H9 (cell line): Measurements from ENCODE around the gene HOXA9. TPM values are rescaled to one million over a fixed set of nuclear protein-coding genes. Genes with fewer than 3 reads are reported as not detected.

Source experiments
- DNase-seq: peaks from one replicate; pipeline ENCODE4 v3.0.0-alpha.2; 2017
- H2AFZ ChIP-seq: one replicate; pipeline ENCODE4 v1.6.1; 2013; ENCODE audit warnings: mild to moderate bottlenecking, low read length, control low read depth, moderate library complexity
- H2AK5ac ChIP-seq: 2 replicates; pipeline ENCODE4 v1.6.1; 2013; ENCODE audit warnings: low read length, control low read depth, mixed read lengths; ENCODE audit not compliant: insufficient read length
- H2BK120ac ChIP-seq: one replicate; pipeline ENCODE4 v1.6.1; 2013; ENCODE audit warnings: low read depth, mild to moderate bottlenecking, low read length, control low read depth, inconsistent platforms; ENCODE audit not compliant: poor library complexity, severe bottlenecking
- H2BK12ac ChIP-seq: 2 replicates; pipeline ENCODE4 v1.6.1; 2013; ENCODE audit warnings: low read length, control low read depth, mixed read lengths, low read depth; ENCODE audit not compliant: insufficient read length
- H2BK15ac ChIP-seq: 2 replicates; pipeline ENCODE4 v1.6.1; 2013; ENCODE audit warnings: low read depth, low read length, control low read depth
- H2BK20ac ChIP-seq: one replicate; pipeline ENCODE4 v1.6.1; 2013; ENCODE audit warnings: low read depth, mild to moderate bottlenecking, low read length, control low read depth, inconsistent platforms; ENCODE audit not compliant: poor library complexity, severe bottlenecking
- H2BK5ac ChIP-seq: 2 replicates; pipeline ENCODE4 v1.6.1; 2013; ENCODE audit warnings: low read length, control low read depth, mixed read lengths; ENCODE audit not compliant: insufficient read length
- H3K14ac ChIP-seq: 2 replicates; pipeline ENCODE4 v1.6.1; 2013; ENCODE audit warnings: low read length, control low read depth; ENCODE audit not compliant: insufficient read depth
- H3K18ac ChIP-seq: 2 replicates; pipeline ENCODE4 v1.6.1; 2013; ENCODE audit warnings: low read depth, mild to moderate bottlenecking, mixed read lengths, low read length, control low read depth; ENCODE audit not compliant: insufficient read length
- H3K23ac ChIP-seq: 2 replicates; pipeline ENCODE4 v1.6.1; 2013; ENCODE audit warnings: low read length, control low read depth, mixed read lengths, low read depth; ENCODE audit not compliant: insufficient read length
- H3K23me2 ChIP-seq: 2 replicates; pipeline ENCODE4 v1.6.1; 2013; ENCODE audit warnings: low read depth, mild to moderate bottlenecking, mixed read lengths, low read length, control low read depth; ENCODE audit not compliant: insufficient read length, poor library complexity, severe bottlenecking
- H3K27ac ChIP-seq: 2 replicates; pipeline ENCODE4 v1.5.1; 2013; ENCODE audit warnings: low read length, control low read depth, mixed read lengths, low read depth; ENCODE audit not compliant: insufficient read length
- H3K27me3 ChIP-seq: 2 replicates; pipeline ENCODE4 v1.6.1; 2013; ENCODE audit warnings: low read length, control low read depth, inconsistent platforms; ENCODE audit not compliant: insufficient read depth
- H3K4ac ChIP-seq: 2 replicates; pipeline ENCODE4 v1.6.1; 2013; ENCODE audit warnings: low read depth, mild to moderate bottlenecking, control low read depth, inconsistent platforms, low read length, moderate library complexity
- H3K4me1 ChIP-seq: 2 replicates; pipeline ENCODE4 v1.6.1; 2013; ENCODE audit warnings: low read length, control low read depth, inconsistent platforms; ENCODE audit not compliant: insufficient read depth
- H3K4me2 ChIP-seq: 2 replicates; pipeline ENCODE4 v1.6.1; 2013; ENCODE audit warnings: low read length, control low read depth, mixed read lengths; ENCODE audit not compliant: insufficient read length, insufficient read depth
- H3K56ac ChIP-seq: 2 replicates; pipeline ENCODE4 v1.6.1; 2013; ENCODE audit warnings: low read depth, mild to moderate bottlenecking, mixed read lengths, low read length, control low read depth; ENCODE audit not compliant: insufficient read length
- H3K79me1 ChIP-seq: 2 replicates; pipeline ENCODE4 v1.6.1; 2013; ENCODE audit warnings: low read depth, mild to moderate bottlenecking, moderate library complexity, low read length, control low read depth, inconsistent platforms; ENCODE audit not compliant: insufficient read depth, poor library complexity, severe bottlenecking
- H3K79me2 ChIP-seq: 2 replicates; pipeline ENCODE4 v1.6.1; 2013; ENCODE audit warnings: low read length, control low read depth, inconsistent platforms; ENCODE audit not compliant: insufficient read depth
- H3K9ac ChIP-seq: 2 replicates; pipeline ENCODE4 v1.6.1; 2013; ENCODE audit warnings: low read length, control low read depth, mixed read lengths; ENCODE audit not compliant: insufficient read length; ENCODE audit errors: extremely low read depth
- H3K9me3 ChIP-seq: one replicate; pipeline ENCODE4 v1.6.1; 2013; ENCODE audit warnings: low read depth, low read length, inconsistent platforms; ENCODE audit not compliant: control insufficient read depth
- H3T11ph ChIP-seq: one replicate; pipeline ENCODE4 v1.6.1; 2013; ENCODE audit warnings: mild to moderate bottlenecking, low read length, control low read depth, inconsistent platforms
- H4K20me1 ChIP-seq: one replicate; pipeline ENCODE4 v1.6.1; 2013; ENCODE audit not compliant: control insufficient read depth, insufficient read length, insufficient read depth
- H4K5ac ChIP-seq: 2 replicates; pipeline ENCODE4 v1.6.1; 2013; ENCODE audit warnings: low read depth, mild to moderate bottlenecking, mixed read lengths, low read length, control low read depth; ENCODE audit not compliant: insufficient read length
- H4K8ac ChIP-seq: replicated peaks from 2 replicates; pipeline ENCODE4 v1.6.1; 2013; ENCODE audit warnings: low read length, control low read depth, mixed read lengths, low read depth; ENCODE audit not compliant: insufficient read length
- H4K91ac ChIP-seq: 2 replicates; pipeline ENCODE4 v1.6.1; 2013; ENCODE audit warnings: low read depth, mild to moderate bottlenecking, moderate library complexity, mixed read lengths, low read length, control low read depth; ENCODE audit not compliant: insufficient read length
- H3K27ac Mint-ChIP-seq, 3 experiments: 2 replicates in 2 of 3; 3 replicates in 1 of 3; pipeline ENCODE4 v1.8.0; 2020 to 2021; ENCODE audit warnings: mixed read lengths in 3 of 3, mild to moderate bottlenecking in 1 of 3, moderate library complexity in 1 of 3
- H3K27me3 Mint-ChIP-seq: 2 replicates; pipeline ENCODE4 v1.8.0; 2021; ENCODE audit warnings: low read depth, mild to moderate bottlenecking, moderate library complexity, mixed read lengths
- H3K36me3 Mint-ChIP-seq, 3 experiments: 2 replicates in 2 of 3; 3 replicates in 1 of 3; pipeline ENCODE4 v1.8.0; 2020 to 2021; ENCODE audit warnings: low read depth in 3 of 3, mixed read lengths in 3 of 3; ENCODE audit not compliant: insufficient read depth in 1 of 3
- H3K4me1 Mint-ChIP-seq, 2 experiments: 2 replicates each; pipeline ENCODE4 v1.8.0; 2020; ENCODE audit warnings: mixed read lengths in 2 of 2
- H3K4me3 Mint-ChIP-seq, 2 experiments: 2 replicates in 1 of 2; 3 replicates in 1 of 2; pipeline ENCODE4 v1.8.0; 2020 to 2021; ENCODE audit warnings: mild to moderate bottlenecking in 2 of 2, mixed read lengths in 2 of 2, moderate library complexity in 1 of 2
- H3K9me3 Mint-ChIP-seq, 2 experiments: 2 replicates in 1 of 2; 3 replicates in 1 of 2; pipeline ENCODE4 v1.8.0; 2020; ENCODE audit warnings: mild to moderate bottlenecking in 2 of 2, mixed read lengths in 2 of 2, moderate library complexity in 1 of 2
- CTCF ChIP-seq: fragments of 200-600 bp; sonication (generic); conservative IDR thresholded peaks from 3 replicates; pipeline ENCODE4 v1.8.0; 2021; ENCODE audit warnings: antibody characterized with exemption, mild to moderate bottlenecking
- WGBS: extraction: QIAGEN DNeasy Blood & Tissue Kit; methylation state at CpG from one replicate; pipeline ENCODE4 v1.1.7; 2013; ENCODE audit warnings: missing lambda C conversion rate, low lambda C conversion rate, mixed read lengths; ENCODE audit not compliant: insufficient read length; ENCODE audit errors: extremely low coverage; 5-methylcytosine and 5-hydroxymethylcytosine counted together
- total RNA-seq: library from RNA; stranded (reverse); gene quantifications from 2 replicates; pipeline ENCODE4 v1.2.1, GENCODE V29; 2021

HOXA9 gene
- total RNA-seq, 1 experiment from 2014 or later: not detected

DNA sequence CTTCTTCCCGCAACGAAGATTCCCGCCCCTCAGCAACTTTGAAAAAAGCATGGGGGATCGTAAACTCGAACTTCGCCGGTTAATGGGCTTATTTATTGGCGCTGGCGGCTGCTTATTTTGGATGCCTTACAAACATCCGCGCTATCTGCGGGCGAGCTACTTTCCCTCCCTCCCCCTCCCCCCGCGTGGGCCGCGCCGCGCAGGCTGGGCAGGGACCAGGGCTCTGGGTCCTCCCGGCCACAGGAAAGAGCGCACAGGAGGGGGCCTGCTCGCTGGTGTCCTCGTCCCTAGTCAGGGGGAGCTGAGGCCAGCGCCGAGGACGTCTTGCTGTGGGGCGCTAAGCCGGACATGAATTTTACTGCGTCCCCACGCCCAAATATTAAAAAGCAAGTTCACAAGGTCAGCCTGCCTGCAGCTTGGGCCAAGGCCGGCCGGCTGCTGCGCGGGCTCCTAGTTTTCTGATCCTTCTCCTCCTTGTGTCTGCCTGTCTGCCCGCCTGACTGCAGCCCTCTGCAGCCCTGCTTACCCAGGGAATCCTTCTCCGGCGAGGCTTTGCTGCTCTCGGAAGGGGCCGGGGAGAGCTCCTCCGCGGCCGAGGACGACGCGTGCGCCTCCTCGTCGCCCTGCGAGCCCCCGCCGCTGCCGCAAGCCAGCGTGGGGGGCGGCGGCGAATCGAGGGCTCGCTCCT, 7.6 kb upstream of the HOXA9 start:
- Histone ChIP-seq H3K79me1 (no peaks in the 10 kb centered on the region), H3K23me2 (no peaks in the 10 kb centered on the region), H3K9me3 (no peaks in the 10 kb centered on the region), H4K5ac (no peak overlapping the region), H2BK120ac (no peak overlapping the region), H4K8ac (no peak overlapping the region), H3T11ph (no peak overlapping the region), H4K91ac (no peak overlapping the region), H3K4ac (no peak overlapping the region), H2BK20ac (no peak overlapping the region), H3K27ac (no peak overlapping the region), H3K56ac (no peak overlapping the region), H3K23ac (no peak overlapping the region), H3K27me3 (peaks cover 97% of the 10 kb centered on the region), H3K4me1 (no peaks in the 10 kb centered on the region), H2BK5ac (no peak overlapping the region), H3K14ac (no peak overlapping the region), H3K4me2 (no peak overlapping the region), H3K18ac (no peak overlapping the region), H2AFZ (no peak overlapping the region), H2AK5ac (no peak overlapping the region), H3K79me2 (no peaks in the 10 kb centered on the region), H3K9ac (no peak overlapping the region), H2BK12ac (no peak overlapping the region), H4K20me1 (no peaks in the 10 kb centered on the region), H2BK15ac (no peak overlapping the region)
- H3K27me3 Mint-ChIP-seq: peaks cover 98% of the 10 kb centered on the region
- no peak overlapping the region for H3K27ac Mint-ChIP-seq
- TF ChIP-seq CTCF: no peak
- no peaks in the 10 kb centered on the region; a peak in 1 of 7 replicates for H3K36me3 Mint-ChIP-seq
- H3K9me3 Mint-ChIP-seq: peaks cover 4 to 17% of the 10 kb centered on the region in 2 experiments; a peak in 4 of 5 replicates
- no peak overlapping the region for H3K4me3 Mint-ChIP-seq
- H3K4me1 Mint-ChIP-seq: peaks cover 0 to 3% of the 10 kb centered on the region in 2 experiments; a peak in 2 of 4 replicates
- WGBS: no CpG with 5 or more reads among the region's 58 CpGs
- DNase-seq: peak; percentile 48
